Measurements from ENCODE around the gene DENND10.
"Not testable (repeated sequence)": the region's sequence is repeated elsewhere in the genome, so short reads cannot be mapped to it uniquely, and the experiment has no call there.

DENND10 gene

DNA sequence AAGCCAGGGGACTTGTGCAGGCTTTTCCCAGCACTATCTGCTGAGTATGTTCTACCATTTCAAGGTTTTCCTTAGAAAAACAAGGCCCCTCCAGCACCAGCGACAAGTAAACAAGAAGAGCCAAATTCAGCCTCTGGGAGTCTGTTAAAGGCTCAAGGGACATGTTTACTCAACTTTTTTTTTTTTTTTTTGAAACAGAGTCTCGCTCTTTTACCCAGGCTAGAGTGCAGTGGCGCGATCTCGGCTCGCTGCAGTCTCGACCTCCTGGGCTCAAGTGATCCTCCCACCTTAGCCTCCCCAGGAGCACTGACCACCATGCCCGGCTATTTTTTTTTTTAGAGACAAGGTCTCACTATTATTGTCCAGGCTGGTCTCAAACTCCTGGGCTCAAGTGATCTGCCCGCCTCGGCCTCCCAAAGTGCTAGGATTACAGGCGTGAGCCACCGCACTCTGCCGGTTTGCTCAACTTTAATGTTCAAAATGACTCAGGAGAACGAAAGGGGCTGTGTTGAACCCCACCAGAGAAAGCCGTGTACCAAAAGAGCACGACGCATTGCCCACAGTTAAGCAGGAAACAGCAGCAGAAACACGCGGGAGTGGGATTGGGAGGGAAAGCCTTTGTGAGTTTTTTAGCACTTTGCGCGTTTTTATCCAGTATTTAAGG lies 73.9 kb downstream of the DENND10 start:
- no peak for DNase-seq

DNA sequence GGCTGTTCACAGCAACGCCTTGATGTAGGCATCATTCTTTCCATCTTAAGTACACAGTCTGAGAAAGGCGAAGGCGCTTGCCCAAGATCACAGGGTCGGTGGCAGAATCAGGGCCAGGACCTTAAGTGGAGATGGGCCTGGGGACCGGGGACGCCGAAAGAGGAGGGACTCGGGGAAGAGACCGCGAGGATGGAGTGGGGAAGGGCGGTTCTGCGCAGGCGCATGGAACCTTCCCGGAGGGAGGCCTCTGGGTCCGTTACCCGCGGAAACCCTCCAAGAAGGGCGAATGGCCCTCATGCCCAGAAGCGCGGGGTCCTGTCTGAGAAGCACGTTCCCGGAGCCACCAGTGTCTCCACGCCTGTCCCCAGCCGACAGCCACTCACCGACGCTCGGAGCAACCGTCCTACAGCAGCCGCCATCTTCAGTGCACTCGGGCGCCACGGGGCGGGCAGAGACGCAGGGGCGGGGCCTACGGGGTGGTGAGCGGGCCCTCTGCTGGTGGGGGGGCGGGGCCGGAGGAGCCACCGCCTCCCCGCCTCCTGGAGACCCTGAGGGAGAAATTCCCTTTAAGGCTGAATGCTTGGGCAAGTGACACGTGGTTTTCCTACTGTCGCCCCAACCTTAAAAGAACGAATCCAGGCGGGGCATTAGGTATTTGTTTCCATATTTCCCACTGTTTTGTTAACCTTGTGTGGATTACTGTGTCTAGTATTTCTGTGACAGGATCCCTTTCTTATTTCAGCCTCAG lies 74.6 kb downstream of the DENND10 start, which contains the start of gene PRDX3:
TSS of gene PRDX3 (minus strand) at position 441 of the 748 bp plus-strand sequence. CDS start at position 419, 22 bp downstream.
- DNase-seq, result peak; percentile 88

- not testable (repeated sequence) for DNase-seq
Measured at GRCh38 chr10:119180850-119181400, 77.0 kb downstream of the DENND10 start.

DNA sequence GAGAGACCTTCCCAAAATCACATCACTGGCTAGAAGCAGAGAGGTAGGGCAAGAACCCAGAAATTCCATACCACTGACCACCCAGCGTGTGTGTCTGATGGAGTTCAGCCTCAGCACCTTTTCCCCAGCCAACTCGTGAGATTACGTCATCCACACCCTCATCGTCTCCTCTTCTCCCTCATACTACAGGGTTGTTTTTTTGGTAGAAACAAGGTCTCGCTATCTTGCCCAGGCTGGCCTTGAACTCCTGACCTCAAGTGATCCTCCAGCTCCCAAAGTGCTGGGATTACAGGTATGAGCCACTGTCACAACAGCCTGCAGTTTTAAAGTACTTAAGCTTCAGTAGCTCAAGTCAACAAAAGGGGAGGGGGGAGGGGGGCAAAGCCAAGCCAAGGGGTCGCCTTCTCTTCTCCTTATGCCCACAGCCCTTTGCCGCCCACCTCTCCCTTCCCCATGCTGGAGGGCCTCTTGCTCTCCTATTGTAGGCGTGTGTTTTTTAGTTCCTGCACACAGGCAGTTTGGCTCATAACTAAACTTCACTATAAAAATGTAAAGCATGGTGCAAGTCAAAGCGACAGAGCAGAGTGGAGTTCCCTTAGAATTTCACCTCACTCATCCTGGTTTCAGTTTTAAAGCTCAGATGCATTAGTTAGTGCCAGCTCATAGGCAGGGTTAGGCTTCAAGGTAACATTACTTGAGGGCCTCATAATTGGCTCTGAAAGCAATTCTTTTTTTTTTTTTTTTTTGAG lies 79.9 kb downstream of the DENND10 start:
- no peak for DNase-seq
